Measurements from ENCODE around the gene ZMYM2.

The ZMYM2 gene

DNA sequence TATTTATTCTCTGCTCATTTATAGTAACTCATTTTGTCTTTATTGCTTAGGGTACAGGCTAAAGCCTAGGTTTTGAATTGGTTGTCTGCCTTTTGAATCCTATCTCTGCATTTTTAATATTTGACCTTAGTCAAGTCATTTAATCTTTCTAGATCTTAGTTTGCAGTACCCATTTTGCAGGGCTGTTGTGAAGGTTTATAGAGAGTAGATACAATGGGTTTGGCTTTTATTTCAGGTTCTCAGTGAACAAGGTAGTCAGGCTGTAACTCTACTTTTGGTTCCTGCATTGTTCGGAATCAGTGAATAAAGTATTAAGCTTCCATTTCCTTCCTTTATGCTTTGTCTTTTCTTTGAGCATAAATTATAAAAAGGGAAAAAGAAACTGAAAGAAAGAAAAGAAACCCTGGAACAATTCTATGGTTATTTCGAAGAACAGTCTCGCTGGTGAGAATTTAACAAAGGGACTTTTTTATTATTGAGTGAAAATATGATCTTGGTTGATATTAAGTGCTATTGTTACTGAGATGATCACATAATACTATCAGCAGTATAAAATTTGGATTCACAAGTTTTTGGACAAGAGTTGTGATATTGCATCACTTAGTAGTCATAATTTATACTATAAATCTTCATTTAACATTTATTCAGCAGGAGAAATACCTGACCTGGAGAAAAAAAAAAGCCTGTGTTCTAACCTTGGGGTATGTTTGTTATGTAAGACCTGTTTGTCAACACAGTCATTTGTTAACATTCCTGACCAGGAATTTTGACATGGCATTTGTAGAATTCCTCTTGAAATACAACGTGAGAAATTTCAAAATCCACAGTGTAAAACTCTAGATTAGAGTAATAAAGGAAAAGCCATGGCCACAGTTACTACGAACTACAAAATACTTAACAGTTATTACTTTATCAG, 91.3 kb downstream of the ZMYM2 start:
- no peak for DNase-seq

DNA sequence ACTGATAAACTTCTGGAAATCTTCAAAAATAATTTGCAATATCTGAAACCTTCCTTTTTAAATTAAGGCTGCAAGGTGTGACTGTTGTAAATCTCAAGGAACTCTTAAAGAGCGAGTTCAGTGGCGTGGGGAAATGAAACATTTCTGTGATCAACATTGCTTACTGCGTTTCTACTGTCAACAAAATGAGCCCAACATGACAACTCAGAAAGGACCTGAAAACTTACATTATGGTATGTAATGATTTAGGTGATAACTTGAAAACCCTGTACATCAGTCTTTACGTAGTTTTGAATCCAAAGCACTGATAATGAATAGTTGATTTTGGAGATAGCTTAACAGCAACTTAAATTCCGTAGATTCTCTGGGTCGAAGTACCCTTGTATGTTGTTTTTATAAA, 92.8 kb downstream of the ZMYM2 start:
- DNase-seq, result no peak

DNA sequence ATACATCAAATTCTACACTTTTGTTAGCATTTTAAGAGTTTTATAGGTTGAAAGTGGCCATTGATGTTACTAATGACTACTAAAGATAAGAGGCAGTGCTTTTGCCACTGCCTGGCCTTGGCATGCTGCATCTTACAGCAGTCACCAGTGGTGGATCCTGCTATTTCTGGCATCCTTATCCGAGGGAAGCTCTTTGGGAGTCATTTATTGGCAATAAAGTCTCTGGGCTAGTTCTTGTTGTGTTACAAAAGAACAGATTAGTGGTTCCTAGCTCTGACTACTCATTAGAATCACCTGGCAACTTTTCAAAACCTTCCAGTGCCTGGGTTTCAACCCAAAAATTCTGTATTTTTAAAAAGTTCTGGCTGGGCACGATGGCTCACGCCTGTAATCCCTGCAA, 94.5 kb downstream of the ZMYM2 start:
- no peak for DNase-seq

GRCh38 chr13:20053891-20054290, 95.4 kb downstream of the ZMYM2 start:
- DNase-seq, result no peak

DNA sequence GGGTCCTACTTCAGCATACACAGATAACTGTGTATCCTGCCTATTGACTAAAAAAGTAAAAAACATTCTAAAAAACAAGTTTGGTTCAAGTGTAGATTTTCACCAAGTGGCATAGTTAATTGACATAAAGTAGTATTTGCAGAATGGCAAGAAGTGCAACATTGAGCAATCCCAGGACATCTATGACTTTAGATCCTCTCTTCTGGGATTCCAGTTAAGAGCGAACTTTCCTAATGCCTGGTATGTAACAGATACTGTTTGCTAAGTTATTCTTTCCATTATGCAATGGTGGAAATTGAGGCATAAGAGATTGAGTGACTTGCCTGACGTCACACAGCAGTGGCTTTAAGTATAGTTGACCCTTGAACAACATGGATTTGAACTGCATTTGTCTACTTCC, 96.1 kb downstream of the ZMYM2 start:
- DNase-seq, result no peak

GRCh38 chr13:20057214-20057613, 98.7 kb downstream of the ZMYM2 start:
- no peak for DNase-seq

- no peak for DNase-seq
Observed at GRCh38 chr13:20057963-20058362, 99.4 kb downstream of the ZMYM2 start.

GRCh38 chr13:20058476-20058875, 99.9 kb downstream of the ZMYM2 start:
- no peak for DNase-seq

DNA sequence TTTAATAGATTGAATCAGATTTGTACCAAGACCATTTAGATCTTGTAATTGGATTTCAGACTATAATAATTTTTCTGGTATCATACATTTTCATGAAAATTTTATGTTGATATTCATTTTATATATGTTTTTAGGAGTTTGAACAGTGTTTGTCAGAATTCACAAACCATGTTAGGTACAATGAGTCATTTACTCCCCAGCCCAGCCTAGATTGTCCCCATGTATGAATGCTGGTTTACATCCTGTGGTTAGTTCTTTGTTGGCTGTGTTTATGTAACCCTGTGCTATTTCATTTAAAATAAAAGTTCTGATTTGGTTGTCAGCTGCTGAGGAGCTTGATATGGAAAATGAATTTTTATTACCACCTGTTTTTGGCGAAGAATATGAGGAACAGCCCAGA, 105.6 kb downstream of the ZMYM2 start:
- no peak for DNase-seq

DNA sequence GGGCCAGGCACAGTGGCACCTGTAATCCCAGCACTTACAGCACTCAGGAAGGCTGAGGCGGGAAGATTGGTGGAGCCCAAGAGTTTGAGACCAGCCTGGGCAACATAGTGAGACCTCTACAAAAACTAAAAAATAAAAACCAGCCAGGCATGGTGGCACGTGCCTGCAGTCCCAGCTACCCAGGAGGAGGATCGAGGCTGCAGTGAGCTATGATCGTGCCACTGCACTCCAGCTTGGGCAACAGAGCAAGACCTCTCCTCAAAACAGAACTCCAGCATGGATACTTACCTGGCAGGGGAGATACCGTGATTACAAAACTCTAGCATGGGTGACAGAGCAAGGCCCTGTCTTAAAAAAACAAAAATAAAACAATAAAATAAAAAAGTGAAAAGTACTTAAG, 107.0 kb downstream of the ZMYM2 start:
- DNase-seq, result no peak

DNA sequence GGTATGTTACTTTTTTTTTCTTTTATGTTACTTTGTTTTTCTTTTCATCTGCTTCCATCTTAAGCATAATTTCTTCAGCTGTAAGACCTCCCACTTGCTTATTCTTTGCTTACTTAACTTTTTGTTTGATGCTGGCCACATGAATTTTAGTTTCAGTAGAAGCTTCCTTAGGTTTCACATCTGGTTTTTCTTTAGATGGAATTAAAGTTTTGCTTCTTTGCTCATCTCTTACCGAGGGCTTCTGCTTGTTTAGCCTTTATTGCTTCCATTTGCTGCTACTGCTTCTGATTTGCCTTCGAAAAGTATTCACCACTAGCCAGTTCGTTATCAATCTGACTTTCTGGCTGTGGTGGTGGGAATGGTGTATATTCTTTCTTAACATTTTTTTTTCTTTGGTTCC, 111.4 kb downstream of the ZMYM2 start:
- DNase-seq, result no peak

GRCh38 chr13:20073775-20074174, 115.2 kb downstream of the ZMYM2 start:
- DNase-seq, result no peak

DNA sequence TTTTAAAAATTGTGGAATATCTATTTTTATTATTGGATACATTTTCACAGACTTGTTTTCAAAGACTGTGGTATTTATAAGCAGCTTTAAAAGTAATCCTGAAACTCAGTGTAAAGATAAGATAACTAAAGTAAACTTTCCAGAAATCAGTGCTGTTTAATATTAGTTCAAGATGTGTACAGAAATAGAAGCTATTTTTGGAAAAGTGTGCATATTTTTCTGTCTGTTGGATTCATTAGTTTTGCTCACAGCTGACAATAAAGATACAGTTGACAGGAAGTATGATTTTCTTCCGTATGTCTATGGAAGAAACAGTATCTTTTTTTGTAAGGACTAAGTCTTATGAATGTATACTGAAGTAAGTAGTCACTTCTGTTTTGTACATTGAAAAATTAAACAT, 116.4 kb downstream of the ZMYM2 start:
- DNase-seq, result no peak

- no peak for DNase-seq
Observed at GRCh38 chr13:20077086-20077485, 118.6 kb downstream of the ZMYM2 start.

DNA sequence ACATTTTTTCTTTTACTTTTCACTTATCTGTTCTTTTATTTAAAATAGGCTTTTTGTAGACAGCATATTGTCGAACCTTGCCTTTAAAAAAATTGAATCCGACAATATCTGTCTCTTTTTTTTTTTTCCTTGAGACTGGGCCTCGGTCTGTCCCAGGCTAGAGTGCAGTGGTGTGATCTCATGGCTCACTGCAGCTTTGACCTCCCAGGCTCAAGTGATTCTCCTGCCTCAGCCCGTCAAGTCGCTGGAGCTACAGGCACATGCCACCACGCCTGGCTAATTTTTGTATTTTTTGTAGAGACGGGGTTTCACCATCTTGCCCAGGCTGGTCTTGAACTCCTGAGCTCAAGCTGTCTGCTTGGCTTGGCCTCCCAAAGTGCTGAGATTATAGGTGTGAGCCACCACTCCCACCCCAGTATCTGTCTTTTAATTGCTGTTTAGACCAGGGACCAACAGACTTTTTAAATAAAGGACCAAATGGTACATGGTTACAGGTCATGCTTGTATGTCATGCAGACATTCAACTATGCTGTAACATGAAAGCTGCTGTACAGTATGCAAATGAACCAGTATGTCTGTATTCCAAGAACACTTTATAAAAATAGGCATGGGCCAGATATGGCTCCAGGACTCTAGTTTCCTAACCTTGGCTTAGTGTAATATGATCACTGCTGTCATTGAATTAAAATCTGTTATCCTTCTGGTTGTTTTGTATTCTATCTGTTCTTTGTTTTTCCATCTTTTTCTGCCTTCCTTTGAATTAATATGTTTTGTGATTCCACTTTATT, 122.0 kb downstream of the ZMYM2 start:
- no peak for DNase-seq

- no peak for DNase-seq
Observed at GRCh38 chr13:20090349-20090748, 131.8 kb downstream of the ZMYM2 start.

GRCh38 chr13:20093951-20094350, 135.4 kb downstream of the ZMYM2 start:
- no peak for DNase-seq

GRCh38 chr13:20099319-20099718, 140.8 kb downstream of the ZMYM2 start:
- DNase-seq, result no peak

- DNase-seq, result no peak
Observed at GRCh38 chr13:20101467-20102316, 143.2 kb downstream of the ZMYM2 start.

DNA sequence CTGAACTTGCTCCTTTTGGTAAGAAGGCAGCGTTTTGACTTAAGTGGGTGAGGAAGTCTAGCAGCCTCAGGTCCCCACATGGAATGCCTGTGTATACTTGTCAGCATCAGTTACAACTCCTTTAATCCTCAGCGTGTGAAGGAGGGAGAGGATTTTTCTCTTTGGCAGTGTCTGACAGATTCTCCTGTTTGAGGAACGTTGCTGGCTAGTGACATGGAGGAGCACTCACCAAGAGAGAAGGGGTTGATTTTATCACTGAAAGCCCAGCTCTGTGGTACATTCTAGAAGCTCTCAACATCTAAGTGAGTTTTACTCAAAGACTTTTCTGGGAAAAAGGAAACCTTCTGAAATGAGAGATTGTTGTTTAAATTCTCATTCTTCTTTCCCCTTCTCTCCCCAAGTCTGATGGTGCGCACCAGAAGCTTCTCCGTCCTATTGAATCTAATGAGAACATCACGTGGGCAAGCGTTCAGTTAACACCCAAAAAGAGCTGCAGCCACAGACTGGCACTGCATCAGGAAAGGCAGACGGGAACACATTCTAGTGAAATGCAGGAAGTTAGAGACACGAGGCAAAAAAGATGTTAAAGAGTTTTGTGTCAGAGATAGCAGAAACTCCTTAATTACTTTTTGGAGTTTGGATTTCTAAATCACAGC, 144.1 kb downstream of the ZMYM2 start:
- DNase-seq, result no peak

DNA sequence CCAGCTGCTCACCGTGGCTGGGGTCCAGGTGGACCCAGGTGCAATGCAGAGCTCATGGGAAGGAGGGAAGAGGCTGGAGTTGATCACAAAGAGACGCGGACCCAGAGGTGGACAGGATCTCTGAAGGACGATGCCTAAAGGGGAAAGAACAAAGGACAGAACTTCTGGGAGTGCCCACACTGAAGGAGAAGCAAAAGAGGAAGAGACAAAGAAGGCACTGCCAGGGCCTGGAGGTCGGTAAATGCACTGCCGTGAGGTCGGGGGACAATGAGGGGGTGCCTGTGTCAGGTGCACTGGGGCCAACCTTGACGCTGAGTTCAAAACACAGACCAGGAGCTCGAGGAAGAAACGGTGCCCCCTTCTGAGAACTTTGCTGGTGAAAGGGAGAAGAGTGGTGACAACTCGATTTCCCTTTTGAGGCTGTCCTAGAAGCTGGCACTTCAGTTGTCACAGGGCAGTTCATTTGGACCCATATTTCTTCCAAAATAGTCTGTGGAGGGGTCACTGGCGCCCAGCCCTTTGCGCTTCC, 146.7 kb downstream of the ZMYM2 start:
- no peak for DNase-seq

DNA sequence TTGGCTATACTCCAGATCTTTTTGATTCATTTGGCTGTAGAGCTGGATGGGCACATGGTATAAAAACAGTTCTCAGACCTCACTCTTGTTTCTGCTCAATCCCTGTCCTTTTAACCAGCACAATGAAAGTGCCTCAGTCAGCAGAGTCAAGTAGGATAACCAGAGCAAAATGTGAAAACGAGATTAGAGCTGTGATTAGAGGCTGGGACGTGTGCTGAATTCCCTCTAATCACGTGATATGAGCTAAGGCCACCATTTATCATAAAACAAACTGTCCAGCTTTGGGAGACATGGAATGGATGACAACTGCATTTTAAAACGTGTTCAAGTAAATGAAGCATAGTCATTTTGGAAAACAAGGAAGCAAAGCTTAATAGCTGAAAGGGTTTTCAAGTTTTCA, 148.2 kb downstream of the ZMYM2 start:
- no peak for DNase-seq
